HG03432 (cell line): ENCODE data around the gene EMCN.
A peak's percentile ranks its signal among the peaks of the same experiment; 100 is the strongest.

Experiments
- ATAC-seq: cut with Tn5 transposase; IDR thresholded peaks from one replicate; pipeline ENCODE4 v1.9.1; 2021; ENCODE audit warnings: mild to moderate bottlenecking, moderate library complexity; ENCODE audit not compliant: unreplicated experiment

The EMCN gene

DNA sequence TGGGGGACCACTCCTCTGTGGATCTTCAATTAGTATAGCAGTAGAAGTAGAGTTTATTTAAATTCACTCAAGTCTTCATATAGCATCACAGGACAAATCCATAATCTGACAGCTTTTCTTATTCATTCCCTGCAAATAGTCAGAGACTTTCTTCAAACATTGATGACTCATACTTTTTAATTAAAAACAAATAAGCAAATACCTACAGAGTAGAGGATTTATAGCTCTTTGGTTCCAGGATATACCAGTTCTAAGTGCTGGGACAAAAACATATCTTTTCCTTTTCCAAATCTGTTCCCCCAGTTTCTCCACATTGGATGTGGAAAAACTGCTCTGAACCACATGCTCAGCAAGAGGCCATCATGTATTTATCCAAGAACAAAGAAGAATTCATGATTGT is 24.1 kb downstream of the EMCN start:
- ATAC-seq: no peak

DNA sequence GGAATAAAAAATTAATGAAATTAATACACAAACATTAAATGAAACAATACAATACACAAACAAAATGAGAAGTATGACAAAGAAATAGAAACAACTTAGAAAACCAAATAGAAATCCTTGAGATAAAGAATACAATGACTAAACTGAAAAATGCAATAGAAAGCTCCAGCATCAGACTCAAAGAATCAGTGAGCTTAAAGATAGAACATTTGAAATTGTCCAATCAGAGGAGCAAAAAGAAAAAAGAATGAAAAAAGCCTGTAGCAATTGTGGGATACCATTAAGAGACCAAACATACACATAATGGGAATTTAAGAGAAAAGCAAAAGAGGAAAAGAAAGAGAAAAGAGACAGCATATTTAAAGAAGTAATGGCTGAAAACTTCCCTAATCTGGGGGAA is 25.7 kb downstream of the EMCN start:
- ATAC-seq: no peak

DNA sequence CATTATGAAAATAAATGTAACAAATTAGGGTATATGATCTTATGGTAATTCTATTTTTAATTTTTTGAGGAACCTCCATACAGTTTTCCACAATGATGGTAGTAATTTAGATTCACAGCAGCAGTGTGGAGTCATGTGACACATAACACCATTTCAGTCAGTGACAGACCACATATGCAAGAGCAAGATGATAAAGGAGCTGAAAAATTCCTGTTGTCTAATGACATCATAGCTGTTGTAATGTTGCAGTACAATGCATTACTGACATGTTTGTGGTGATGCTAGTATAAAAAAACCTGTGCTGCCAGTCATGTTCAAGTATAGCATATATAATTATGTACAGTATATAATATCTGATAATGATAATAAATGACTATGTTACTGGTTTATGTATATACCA is 28.5 kb downstream of the EMCN start:
- ATAC-seq: no peak

DNA sequence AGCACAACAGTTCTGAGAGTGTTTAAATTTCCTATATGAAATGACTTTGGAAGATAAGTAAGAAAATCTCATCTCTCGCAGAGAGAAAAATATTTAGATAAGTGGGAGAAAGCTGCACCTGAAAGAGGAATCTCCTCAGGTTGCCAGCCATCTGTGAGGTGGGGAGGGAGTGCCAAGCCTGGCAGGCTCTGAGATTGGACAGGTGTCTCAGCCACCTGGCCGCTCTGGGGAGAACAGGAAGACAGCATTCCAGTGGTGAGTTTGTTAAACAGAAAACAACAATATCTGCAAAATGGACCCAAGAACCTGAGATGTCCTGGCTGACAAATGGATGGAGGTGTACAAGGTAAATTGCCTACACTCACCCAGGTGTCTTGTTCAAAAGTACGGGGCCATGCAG is 31.3 kb downstream of the EMCN start:
- no peak for ATAC-seq

DNA sequence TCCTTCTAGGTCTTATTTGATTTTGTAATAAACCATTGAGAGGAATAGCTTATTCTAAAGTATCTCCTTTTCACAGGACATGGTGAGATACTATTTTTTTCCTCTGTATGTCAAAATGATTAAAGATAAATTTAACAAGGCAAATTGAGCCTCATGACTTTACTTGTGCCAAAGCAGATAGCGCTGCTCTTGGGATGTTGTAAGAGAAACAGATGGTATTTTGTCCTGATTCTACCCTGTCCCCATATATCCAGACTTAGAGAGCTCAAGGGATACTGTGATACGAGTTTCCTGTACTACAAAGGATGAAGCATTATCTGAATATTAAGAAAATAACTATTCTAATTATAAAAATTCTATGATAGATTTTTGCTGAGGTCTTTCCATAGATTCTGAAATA is 34.0 kb downstream of the EMCN start:
- no peak for ATAC-seq

DNA sequence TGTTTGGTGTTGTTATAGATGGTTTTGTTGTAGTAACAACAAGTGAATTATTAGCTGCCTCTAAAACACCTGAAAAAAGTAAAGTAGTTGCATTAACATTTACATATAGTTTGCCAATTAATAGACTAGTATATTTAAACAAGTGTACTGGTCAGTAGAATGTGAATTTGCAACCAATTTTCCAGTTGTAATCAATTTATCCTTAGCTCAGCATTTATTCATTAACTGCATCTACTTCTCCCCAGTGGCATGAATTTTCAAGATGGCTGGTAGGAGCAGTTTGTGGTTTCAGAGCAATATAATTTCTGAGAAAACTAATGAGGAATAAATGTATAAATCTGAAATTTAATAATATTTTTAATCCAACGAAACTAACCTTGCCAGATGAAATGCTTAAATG is 37.9 kb downstream of the EMCN start:
- ATAC-seq: no peak

DNA sequence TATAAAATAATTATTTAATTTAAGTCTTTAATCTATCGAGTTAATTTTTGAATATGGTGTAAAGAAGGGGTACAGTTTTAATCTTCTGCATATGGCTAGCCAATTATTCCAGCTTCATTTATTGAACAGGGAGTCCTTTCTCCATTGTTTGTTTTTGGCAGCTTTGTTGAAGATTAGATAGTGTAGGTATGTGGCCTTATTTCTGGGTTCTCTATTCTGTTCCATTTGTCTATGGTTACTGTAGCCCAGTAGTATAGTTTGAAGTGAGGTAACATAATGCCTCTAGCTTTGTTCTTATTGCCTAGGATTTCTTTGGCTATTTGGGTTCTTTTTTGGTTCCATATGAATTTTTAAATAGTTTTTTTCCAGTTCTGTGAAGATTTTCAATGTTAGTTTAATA is 48.3 kb downstream of the EMCN start:
- ATAC-seq: no peak

DNA sequence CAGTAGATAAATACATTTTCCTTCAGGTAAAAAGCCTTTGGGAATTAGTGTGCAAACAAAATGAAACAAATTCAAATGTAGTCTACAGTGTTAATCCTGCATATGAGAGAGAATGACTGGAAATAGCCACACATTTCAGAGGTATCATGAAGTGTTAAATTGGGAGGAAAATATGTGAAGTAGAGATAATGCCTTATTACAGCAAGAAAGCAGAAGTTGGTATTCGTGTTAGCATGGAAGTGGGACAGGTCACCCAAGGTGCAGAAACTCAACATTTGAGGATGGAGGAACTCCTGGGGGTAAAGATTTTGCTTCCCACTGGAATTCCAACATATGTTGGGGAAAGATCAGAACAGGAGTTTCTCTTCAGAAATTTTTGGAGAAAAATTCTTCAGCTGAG is 51.3 kb downstream of the EMCN start:
- no peak for ATAC-seq

DNA sequence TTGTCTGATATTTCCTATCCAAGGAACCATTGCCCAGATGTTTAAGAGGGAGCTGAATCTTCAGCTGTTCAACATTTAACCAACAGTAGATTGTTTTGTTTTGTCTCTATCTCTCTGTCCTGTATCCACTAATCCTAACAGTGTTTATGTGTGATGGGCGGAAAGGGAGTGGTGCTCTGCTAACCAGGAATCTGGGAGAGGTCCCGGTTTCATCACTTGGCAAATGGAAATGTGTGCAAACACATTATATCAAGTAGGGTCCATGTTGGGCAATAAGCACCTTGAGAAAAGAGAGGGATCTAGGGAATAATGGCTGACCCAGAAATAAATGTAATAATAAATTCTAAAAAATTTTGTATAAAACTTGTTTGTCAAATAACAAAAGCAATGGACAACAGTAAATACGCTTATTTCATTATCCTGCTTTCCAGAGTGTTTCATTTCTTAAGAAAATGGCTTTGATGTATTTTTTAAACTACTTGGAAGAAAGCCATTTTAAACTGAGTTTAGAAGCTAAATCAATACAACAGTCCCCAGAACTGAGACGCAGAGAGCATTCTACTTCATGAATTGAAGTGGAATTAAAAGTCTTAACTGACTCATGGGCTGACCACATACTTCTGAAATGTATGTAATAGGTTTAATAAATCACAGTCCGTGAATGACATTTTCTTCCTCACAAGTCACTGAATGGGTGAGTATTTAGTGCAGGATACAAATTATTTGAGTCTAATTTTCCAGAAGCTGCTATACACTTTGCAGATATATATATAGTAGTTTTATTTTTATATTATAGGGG is 55.8 kb downstream of the EMCN start:
- ATAC-seq: no peak

DNA sequence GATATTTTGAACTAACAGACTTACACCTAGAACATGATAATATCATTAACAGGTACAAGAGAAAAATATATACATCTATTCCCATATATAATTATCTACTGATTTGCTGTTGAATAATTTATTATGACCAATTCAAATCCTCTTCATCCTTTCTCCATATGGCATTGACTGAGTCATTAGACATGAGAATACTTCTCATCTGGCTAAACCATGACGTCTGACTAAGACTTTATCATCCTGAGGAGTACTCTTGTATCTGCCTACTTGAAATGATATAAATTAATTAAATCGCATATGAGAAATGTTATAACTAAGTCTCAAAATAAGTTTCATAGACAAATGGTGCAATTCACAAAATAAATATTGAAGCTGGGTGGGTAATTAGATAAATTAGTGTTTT is 67.4 kb downstream of the EMCN start:
- no peak for ATAC-seq

DNA sequence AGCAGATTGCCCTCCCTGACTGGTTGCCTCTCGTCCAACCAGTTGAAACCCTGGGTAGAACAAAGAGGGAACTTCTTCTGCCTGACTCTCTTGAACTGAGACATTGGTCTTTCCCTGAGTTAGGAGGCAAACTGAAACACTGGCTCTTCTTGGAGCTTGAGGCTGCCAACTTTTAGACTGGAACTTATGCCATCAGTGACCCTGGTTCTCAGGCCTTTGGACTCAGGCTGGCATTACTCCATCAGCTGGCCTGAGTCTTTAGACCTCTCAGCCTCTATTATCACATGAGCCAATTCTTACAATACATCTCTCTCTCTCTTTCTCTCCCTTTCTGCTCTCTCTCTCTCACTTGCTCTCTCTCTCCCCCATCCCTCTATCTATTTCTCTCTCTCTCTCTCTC is 86.4 kb downstream of the EMCN start:
- no peak for ATAC-seq

DNA sequence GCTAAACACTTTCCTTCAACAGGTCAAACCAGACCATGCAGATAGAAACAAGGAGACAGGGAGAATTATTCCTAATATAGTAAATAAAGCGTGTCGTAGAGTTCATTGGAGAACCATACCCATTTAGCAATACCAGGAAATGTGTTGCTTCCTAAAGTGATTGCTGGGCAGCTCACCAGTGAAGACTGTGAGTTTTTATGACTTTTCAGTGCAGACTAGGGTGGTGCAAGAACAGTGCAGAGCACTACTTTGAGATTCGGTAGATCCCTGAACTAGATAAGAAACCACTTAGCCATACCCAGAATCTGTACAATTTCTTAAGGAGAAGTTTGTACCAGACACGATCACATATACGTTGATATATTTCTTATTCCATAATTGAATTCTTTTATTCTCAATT is 87.4 kb downstream of the EMCN start:
- no peak for ATAC-seq

DNA sequence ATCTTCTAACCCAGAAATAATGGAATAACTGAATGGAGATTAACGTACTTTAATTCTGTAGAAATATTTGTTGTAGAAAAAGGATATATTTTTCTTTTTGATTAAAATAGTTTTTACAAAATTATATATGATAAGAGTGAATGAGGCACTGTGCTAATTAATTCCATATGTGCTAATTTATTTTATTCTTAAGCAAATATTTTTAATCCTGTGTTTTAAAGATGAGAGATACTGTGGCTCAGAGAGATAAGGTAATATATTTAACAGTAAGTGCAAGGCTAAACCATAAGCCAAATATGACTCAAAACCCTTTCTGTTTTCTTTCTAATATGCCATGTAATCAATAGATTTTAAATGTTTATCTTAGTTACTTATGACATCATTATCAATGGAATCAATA is 88.2 kb downstream of the EMCN start:
- no peak for ATAC-seq

DNA sequence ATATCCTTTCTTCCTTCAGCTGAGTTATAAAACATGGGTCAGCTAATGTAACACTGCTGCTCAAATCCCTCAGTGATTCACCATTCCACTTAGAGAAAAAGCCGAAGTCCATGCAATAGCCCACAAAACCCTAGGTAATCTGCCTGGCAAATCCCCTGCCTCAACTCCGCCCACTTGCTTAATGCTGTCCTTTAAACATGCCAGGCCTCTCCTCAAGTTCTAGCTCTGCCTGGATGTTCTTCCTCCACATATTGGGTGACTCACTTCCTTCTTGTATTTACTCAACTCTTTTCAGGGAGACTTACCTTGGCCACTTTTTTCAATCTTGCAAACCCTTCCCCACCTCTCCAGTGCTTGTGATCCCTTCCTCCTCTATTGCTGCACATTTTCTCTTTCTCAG is 89.8 kb downstream of the EMCN start:
- ATAC-seq: no peak

DNA sequence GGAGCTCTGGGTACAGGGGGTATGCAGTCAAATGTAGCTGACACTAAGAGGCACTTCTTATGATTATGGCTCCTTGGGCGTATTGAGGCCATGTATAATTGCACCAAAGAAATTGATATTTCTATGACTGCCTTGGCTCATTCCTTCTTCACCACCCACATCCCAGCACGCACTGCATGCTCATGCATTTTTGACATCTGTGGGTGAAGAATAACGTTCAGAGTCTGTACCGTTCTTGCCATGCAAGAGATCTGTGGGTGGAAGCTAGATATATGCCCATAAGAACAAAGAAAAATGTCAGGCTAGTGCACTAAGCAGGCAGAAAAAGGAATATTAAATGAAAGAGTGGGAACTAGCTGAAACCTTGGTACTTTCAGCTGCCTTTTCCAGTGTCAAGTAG is 93.4 kb downstream of the EMCN start:
- no peak for ATAC-seq

DNA sequence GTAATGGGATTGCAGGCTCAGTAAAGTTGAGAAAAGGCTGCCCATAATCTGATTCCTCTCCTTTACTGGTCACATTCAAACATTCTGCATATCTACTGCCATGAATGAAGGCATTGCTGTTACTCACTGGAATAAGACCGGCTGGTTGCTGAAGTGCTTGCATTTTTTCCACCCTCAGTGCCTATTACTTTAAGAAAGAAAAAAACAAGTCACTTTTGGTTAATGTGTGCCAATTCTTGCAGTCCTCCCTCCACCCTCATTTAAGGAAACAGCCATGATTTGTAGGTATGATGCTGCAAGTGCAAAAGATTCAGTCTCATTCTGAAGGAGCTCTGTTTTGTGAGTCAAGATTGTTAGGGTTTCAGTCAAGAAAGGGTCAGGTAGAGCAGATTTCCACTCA is 94.9 kb downstream of the EMCN start:
- ATAC-seq: no peak

DNA sequence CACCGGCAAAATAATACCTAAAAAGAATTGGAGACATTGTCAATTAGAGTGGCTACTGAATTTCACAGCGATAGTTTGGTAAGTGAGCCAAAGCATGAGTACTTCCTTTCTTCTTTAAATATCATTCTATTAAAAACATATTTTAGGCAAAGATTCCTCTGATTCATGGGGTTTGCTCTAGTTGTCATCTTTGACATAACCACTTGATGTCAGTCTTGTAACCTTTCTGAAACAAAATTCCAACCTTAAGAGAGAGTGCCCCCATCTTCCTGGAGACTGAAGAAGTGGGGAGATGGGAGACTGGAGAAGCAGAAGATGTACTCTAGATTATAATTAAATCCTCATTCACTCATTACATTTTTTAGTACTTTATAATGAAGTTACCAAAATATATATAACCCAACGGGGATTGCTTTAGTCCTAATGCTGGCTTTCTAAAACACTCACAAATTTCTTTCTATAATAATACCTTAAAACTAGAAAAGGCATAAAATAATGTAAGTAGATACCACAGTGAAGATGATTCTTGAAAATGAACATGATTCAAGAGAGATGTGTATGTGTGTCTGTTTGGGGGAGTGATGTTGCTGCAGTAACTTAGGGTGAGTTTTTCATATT is 96.4 kb downstream of the EMCN start:
- ATAC-seq: no peak

DNA sequence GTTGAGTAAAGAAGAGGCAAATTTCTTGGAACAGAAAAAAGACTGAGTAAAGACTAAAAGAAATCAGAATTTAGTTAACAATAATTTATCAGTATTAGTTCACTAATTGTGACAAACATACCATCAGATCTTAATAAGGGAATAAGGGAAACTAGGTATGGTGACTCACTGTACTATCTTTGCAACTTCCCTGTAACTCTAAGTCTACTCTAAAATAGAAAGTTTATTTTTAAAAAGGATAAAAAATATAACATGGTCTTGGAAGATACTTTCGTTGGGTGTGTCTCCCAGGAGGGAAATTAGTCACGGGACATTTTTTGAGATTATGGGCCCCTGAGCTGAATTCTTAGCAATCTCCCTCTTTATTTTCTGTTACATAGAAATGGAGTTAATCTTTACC is 97.3 kb downstream of the EMCN start:
- no peak for ATAC-seq

DNA sequence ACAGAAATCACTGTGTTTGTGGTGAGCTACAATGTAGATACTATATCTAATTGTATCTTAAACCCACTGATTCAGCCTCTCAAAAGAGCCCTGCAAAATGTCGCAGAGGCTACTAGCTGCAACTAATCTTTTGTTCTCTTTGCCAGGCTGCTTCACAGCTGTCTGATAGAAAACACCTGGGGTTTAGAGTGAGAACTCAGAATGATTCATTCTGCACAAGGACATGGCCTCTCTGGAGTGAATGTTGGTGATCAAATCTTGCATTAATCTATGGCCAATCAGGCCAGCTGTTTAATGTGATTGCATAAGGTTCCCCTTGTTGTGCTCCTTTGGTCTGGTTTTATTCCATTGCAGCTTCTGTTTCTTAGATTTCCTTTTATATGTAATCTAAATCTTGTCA is 100.3 kb downstream of the EMCN start:
- ATAC-seq: no peak

DNA sequence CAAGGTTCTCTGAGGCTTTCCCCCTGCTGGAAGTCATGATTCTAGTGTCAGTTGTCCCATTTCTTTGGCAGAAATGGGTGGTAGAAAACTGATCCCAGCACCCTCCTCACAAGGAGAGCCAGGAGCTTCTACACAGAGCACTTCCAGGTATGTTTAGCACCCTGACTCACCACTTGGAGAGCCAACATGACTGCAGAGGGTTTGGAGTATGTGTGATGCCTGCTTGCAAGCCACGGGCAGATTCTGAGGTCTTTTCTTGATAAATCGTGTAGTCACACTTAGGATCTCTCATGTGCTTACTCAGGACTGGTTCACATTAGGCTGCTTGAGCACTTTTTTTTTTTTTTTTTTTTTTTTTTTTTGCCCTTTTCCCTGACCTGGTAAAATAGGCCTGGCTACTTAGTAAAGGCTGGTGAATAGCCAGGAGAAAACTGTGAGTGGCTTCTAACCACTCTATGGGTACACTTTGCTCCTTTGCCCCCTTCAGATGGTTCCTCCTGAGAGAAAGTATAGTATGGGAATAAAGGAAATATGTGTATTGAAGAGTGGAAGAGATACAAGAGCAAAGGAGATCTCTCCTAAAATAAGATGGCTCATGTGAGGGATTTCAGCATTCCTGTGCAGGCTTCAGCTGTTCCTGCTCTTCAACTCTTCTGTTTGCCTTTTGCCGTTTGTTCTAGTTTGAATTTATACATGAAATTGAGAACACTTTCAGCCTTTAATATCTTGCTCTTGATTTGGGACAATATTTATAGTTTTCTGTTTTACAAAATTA is 103.6 kb downstream of the EMCN start:
- ATAC-seq: no peak

DNA sequence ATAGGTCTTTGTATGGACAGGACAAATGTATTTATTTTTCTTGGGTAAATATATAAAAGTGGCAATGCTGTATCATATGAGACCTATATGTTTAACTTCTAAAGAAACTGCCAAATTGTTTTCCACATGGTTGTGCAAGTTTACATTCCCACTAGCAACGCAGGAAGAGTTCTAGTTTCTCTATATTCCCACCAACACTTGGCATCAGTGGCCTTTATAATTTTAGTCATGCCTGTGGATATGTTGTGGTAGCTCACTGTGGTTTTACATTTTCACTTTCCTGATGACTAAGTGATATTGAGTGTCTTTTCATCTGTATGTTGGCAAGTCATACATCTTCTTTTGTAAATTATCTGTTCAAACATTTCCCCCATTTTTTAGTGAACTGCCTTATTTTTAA is 126.0 kb downstream of the EMCN start:
- peak; percentile 69 for ATAC-seq

DNA sequence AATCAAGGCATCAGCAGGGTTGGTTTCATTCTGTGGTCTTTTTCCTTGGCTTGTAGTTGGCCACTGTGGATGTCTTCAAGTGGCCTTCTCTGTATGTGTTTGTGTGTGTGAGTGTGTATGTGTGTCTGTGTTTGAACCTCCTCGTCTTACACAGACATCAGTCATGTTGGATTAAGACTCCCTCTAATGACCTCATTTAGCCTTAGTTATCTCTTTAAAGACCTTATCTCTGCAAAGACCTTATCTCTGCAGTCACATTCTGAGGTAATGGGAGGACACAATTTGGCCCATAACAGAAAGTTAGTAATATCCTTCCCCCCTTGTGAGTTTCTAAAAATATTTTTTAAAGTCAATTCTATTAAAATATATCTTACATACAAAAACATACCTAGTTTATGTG is 126.7 kb downstream of the EMCN start:
- ATAC-seq: no peak
